A673 (cell line): Measurements from ENCODE around the gene BMP2K. TPM values are rescaled to one million over a fixed set of nuclear protein-coding genes. Genes with fewer than 3 reads are reported as not detected.

Experiments used
- BruUV-seq: library from RNA; stranded (reverse); fragments of 400-500 nt; replicated peaks from 2 replicates; lab custom pipeline; 2021; lab: Mats Ljungman, UMichigan
- CTCF ChIA-PET: fragments of 300-600 bp; sonication (Branson Sonifier 250); formaldehyde crosslinking; loops from one replicate; lab custom pipeline; 2022; ENCODE audit warnings: antibody characterized with exemption; lab: Charles Lee
- POLR2A ChIA-PET: fragments of 300-600 bp; sonication (Branson Sonifier 250); formaldehyde crosslinking; loops from one replicate; lab custom pipeline; 2022; ENCODE audit warnings: antibody characterized with exemption; ENCODE audit not compliant: low non-redundant PET; lab: Charles Lee
- DNase-seq: peaks from one replicate; pipeline ENCODE4 v3.0.0-alpha.2; 2015; ENCODE audit warnings: low spot score
- H3K27ac ChIP-seq: fragments of 200-600 bp; sonication (generic); 2 replicates; pipeline ENCODE4 v1.5.1; 2016; ENCODE audit warnings: mixed run types, low read depth, mild to moderate bottlenecking, mixed read lengths, antibody characterized with exemption, low read length; ENCODE audit not compliant: poor library complexity, severe bottlenecking
- H3K27me3 ChIP-seq: fragments of 200-600 bp; sonication (generic); replicated peaks from 2 replicates; pipeline ENCODE4 v1.6.1; 2017; ENCODE audit warnings: mixed run types, low read depth, mild to moderate bottlenecking, mixed read lengths, antibody characterized with exemption, low read length; ENCODE audit not compliant: insufficient read depth, poor library complexity
- H3K36me3 ChIP-seq: fragments of 200-600 bp; sonication (generic); 2 replicates; pipeline ENCODE4 v1.6.1; 2016; ENCODE audit warnings: mixed run types, mild to moderate bottlenecking, mixed read lengths, antibody characterized with exemption, low read length; ENCODE audit not compliant: insufficient read depth, poor library complexity, severe bottlenecking
- H3K4me1 ChIP-seq: fragments of 200-600 bp; sonication (generic); 2 replicates; pipeline ENCODE4 v1.6.1; 2017; ENCODE audit warnings: mixed run types, mild to moderate bottlenecking, mixed read lengths, antibody characterized with exemption, low read length; ENCODE audit not compliant: insufficient read depth, poor library complexity, severe bottlenecking
- H3K4me3 ChIP-seq: fragments of 200-600 bp; sonication (generic); 2 replicates; pipeline ENCODE4 v1.5.1; 2016; ENCODE audit warnings: low read depth, mixed run types, mild to moderate bottlenecking, mixed read lengths, low read length; ENCODE audit not compliant: poor library complexity, severe bottlenecking
- H3K9me3 ChIP-seq: fragments of 200-600 bp; sonication (generic); 2 replicates; pipeline ENCODE4 v1.6.1; 2016; ENCODE audit warnings: mixed run types, low read depth, mild to moderate bottlenecking, mixed read lengths, antibody characterized with exemption, low read length; ENCODE audit not compliant: poor library complexity, severe bottlenecking
- CTCF ChIP-seq: fragments of 300-800, 200-600 bp; sonication (generic); conservative IDR thresholded peaks from 2 replicates; pipeline ENCODE4 v1.5.1; 2017; ENCODE audit warnings: low read depth, mild to moderate bottlenecking, antibody characterized with exemption, low read length, moderate library complexity, mixed read lengths
- EZH2 ChIP-seq: fragments of 200-600 bp; sonication (generic); IDR thresholded peaks from 2 replicates; pipeline ENCODE4 v1.6.1; 2017; ENCODE audit warnings: borderline replicate concordance, low read depth, mild to moderate bottlenecking, mixed read lengths, antibody characterized with exemption, low read length; ENCODE audit not compliant: poor library complexity, severe bottlenecking
- intact Hi-C: fragments of 100-400 bp; cut with micrococcal nuclease; formaldehyde crosslinking; loops from one replicate; pipeline ENCODE4 v1.10.0; 2022; ENCODE audit not compliant: unreplicated experiment
- total RNA-seq: library from RNA; stranded (reverse); gene quantifications from 2 replicates; pipeline ENCODE4 v1.2.3, GENCODE V29; 2021

The BMP2K gene
- total RNA-seq, 1 experiment from 2014 or later: 14.3 TPM

- Histone ChIP-seq H3K27me3 (no peaks in the 10 kb centered on the region), H3K4me3 (no peak overlapping the region), H3K9me3 (no peaks in the 10 kb centered on the region), H3K4me1 (no peaks in the 10 kb centered on the region), H3K27ac (no peak overlapping the region), H3K36me3 (no peaks in the 10 kb centered on the region)
- intact Hi-C loops: no loop called here
- TF ChIP-seq CTCF (no peak), EZH2 (no peak)
- CTCF ChIA-PET: no interaction called here
- no TSS peak for BruUV-seq
- no peak for DNase-seq
- POLR2A ChIA-PET: no interaction called here
Measured at GRCh38 chr4:78928835-78929234, 152.7 kb downstream of the BMP2K start.

- CTCF ChIA-PET: no interaction called here
- BruUV-seq: no TSS peak
- H3K4me3 ChIP-seq: no peak overlapping the region
- POLR2A ChIA-PET: no interaction called here
- H3K27ac ChIP-seq: no peak overlapping the region
- no peaks in the 10 kb centered on the region for H3K9me3 ChIP-seq
- no peaks in the 10 kb centered on the region for H3K4me1 ChIP-seq
- DNase-seq: no peak
- H3K36me3 ChIP-seq: no peaks in the 10 kb centered on the region
- TF ChIP-seq CTCF: no peak
- TF ChIP-seq EZH2: no peak
- intact Hi-C loops: no loop called here
- H3K27me3 ChIP-seq: no peaks in the 10 kb centered on the region
Measured at GRCh38 chr4:78930016-78930629, 154.0 kb downstream of the BMP2K start.

GRCh38 chr4:78936989-78937388, 160.8 kb downstream of the BMP2K start:
- BruUV-seq: no TSS peak
- Histone ChIP-seq H3K9me3 (no peaks in the 10 kb centered on the region), H3K27me3 (no peaks in the 10 kb centered on the region), H3K27ac (no peak overlapping the region), H3K4me3 (no peak overlapping the region), H3K4me1 (no peaks in the 10 kb centered on the region), H3K36me3 (no peaks in the 10 kb centered on the region)
- intact Hi-C loops: no loop called here
- no peak for DNase-seq
- ChIA-PET CTCF (no interaction called here), POLR2A (no interaction called here)
- TF ChIP-seq EZH2 (no peak), CTCF (no peak)
